Liver (tissue), 9 donors: Measurements from ENCODE around the gene MACROD1. TPM values are rescaled to one million over a fixed set of nuclear protein-coding genes. Genes with fewer than 3 reads are reported as not detected.
A peak's percentile ranks its signal among the peaks of the same experiment; 100 is the strongest.

Experiments used
- DNase-seq: peaks from one replicate; pipeline ENCODE4 v3.0.0-alpha.2; 2017; ENCODE audit warnings: low spot score
- H3K27ac ChIP-seq, 2 donors: one replicate each; pipeline ENCODE4 v1.7.0; 2013; ENCODE audit warnings: inconsistent platforms in 2 of 2, low read length in 2 of 2, control low read depth in 1 of 2, low read depth in 1 of 2, mild to moderate bottlenecking in 1 of 2
- H3K27me3 ChIP-seq, 4 donors: one replicate each; pipeline versions ENCODE4 v1.6.1 to v1.7.0; 2013; ENCODE audit warnings: low read length in 3 of 4, inconsistent platforms in 1 of 4, mild to moderate bottlenecking in 1 of 4, moderate library complexity in 1 of 4; ENCODE audit not compliant: control insufficient read depth in 4 of 4, insufficient read depth in 4 of 4
- H3K36me3 ChIP-seq, 4 donors: one replicate each; pipeline versions ENCODE4 v1.6.1 to v1.7.0; 2013; ENCODE audit warnings: low read length in 3 of 4, mild to moderate bottlenecking in 3 of 4, low read depth in 1 of 4, moderate library complexity in 1 of 4; ENCODE audit not compliant: control insufficient read depth in 4 of 4, insufficient read depth in 3 of 4
- H3K4me1 ChIP-seq, 4 donors: one replicate each; pipeline versions ENCODE4 v1.6.1 to v1.7.0; 2013; ENCODE audit warnings: low read length in 3 of 4, mild to moderate bottlenecking in 3 of 4, moderate library complexity in 1 of 4; ENCODE audit not compliant: control insufficient read depth in 4 of 4, insufficient read depth in 4 of 4
- H3K4me3 ChIP-seq, 3 donors: one replicate each; pipeline versions ENCODE4 v1.6.1 to v1.7.0; 2013; ENCODE audit warnings: low read length in 3 of 3, control low read depth in 1 of 3, low read depth in 1 of 3, mild to moderate bottlenecking in 1 of 3
- H3K9ac ChIP-seq, 2 donors: one replicate each; pipeline ENCODE4 v1.7.0; 2013; ENCODE audit warnings: low read length in 2 of 2, mild to moderate bottlenecking in 2 of 2, moderate library complexity in 2 of 2, control low read depth in 1 of 2, low read depth in 1 of 2
- H3K9me3 ChIP-seq, 4 donors: one replicate each; pipeline versions ENCODE4 v1.6.1 to v1.7.0; 2013; ENCODE audit warnings: low read length in 3 of 4; ENCODE audit not compliant: control insufficient read depth in 4 of 4
- EGR1 ChIP-seq, 2 donors: IDR thresholded peaks; 2 replicates each; pipeline ENCODE4 v1.6.1; 2016 to 2018; ENCODE audit warnings: antibody characterized with exemption in 2 of 2, low read depth in 2 of 2
- FOXA1 ChIP-seq: IDR thresholded peaks from 2 replicates; pipeline ENCODE4 v1.6.1; 2016; ENCODE audit warnings: antibody characterized with exemption
- FOXA2 ChIP-seq: IDR thresholded peaks from 2 replicates; pipeline ENCODE4 v1.6.1; 2016; ENCODE audit warnings: antibody characterized with exemption
- GABPA ChIP-seq, 2 donors: IDR thresholded peaks in 1 of 2; conservative IDR thresholded peaks in 1 of 2; 2 replicates each; pipeline ENCODE4 v1.6.1; 2016; ENCODE audit warnings: antibody characterized with exemption in 2 of 2, mild to moderate bottlenecking in 1 of 2, moderate library complexity in 1 of 2
- HNF4A ChIP-seq, 2 donors: conservative IDR thresholded peaks; 2 replicates each; pipeline ENCODE4 v1.6.1; 2016; ENCODE audit warnings: antibody characterized with exemption in 2 of 2, mild to moderate bottlenecking in 2 of 2
- HNF4G ChIP-seq: IDR thresholded peaks from 2 replicates; pipeline ENCODE4 v1.6.1; 2016; ENCODE audit warnings: antibody characterized with exemption
- JUND ChIP-seq, 2 donors: IDR thresholded peaks; 2 replicates each; pipeline ENCODE4 v1.6.1; 2016; ENCODE audit warnings: antibody characterized with exemption in 2 of 2
- NR2F2 ChIP-seq: IDR thresholded peaks from 2 replicates; pipeline ENCODE4 v1.6.1; 2016; ENCODE audit warnings: antibody characterized with exemption
- RAD21 ChIP-seq, 2 donors: IDR thresholded peaks; 2 replicates each; pipeline ENCODE4 v1.6.1; 2016; ENCODE audit warnings: antibody characterized with exemption in 2 of 2, mild to moderate bottlenecking in 2 of 2
- RXRA ChIP-seq, 2 donors: IDR thresholded peaks; 2 replicates each; pipeline ENCODE4 v1.6.1; 2017 to 2018; ENCODE audit warnings: antibody characterized with exemption in 2 of 2, mild to moderate bottlenecking in 1 of 2
- SP1 ChIP-seq: IDR thresholded peaks from 2 replicates; pipeline ENCODE4 v1.6.1; 2018; ENCODE audit warnings: antibody characterized with exemption, mild to moderate bottlenecking
- TAF1 ChIP-seq: conservative IDR thresholded peaks from 2 replicates; pipeline ENCODE4 v1.6.1; 2016; ENCODE audit warnings: antibody characterized with exemption, mild to moderate bottlenecking
- YY1 ChIP-seq: IDR thresholded peaks from 2 replicates; pipeline ENCODE4 v1.6.1; 2016; ENCODE audit warnings: antibody characterized with exemption, mild to moderate bottlenecking
- WGBS: extraction: QIAGEN DNeasy Blood & Tissue Kit; methylation state at CpG from one replicate; pipeline ENCODE4 v1.1.7; 2013; 5-methylcytosine and 5-hydroxymethylcytosine counted together
- polyA plus RNA-seq, 2 donors: library from polyadenylated mRNA; stranded (reverse) in 1 of 2; unstranded in 1 of 2; fragments of 200-250 nt in 1 of 2; fragments of >200 nt in 1 of 2; fragmentation: Nextera tagmentation in 1 of 2; extraction: Ambion mirVana in 1 of 2; gene quantifications; one replicate each; pipeline versions ENCODE4 v1.2.1 to v1.2.3, GENCODE V29; 2013 to 2015
- total RNA-seq, 2 donors: library from RNA; depleted of rRNA; stranded (reverse); fragments of >200 nt; gene quantifications; one replicate each; pipeline ENCODE4 v1.2.3, GENCODE V29; 2014
- TF ChIP-seq, protein P1 (sequence below): IDR thresholded peaks from 2 replicates; pipeline ENCODE4 v1.6.1; 2016; ENCODE audit warnings: antibody characterized with exemption
- TF ChIP-seq, protein P2 (sequence below): fragments of 150-350 bp; IDR thresholded peaks from 2 replicates; pipeline ENCODE4 v1.5.1; 2017; ENCODE audit warnings: improper control_type of control experiment, low read depth, low read length; ENCODE audit not compliant: missing input control
- TF ChIP-seq, protein P3 (sequence below): IDR thresholded peaks from 2 replicates; pipeline ENCODE4 v1.6.1; 2016; ENCODE audit warnings: antibody characterized with exemption, mild to moderate bottlenecking
- TF ChIP-seq, protein P4 (sequence below): IDR thresholded peaks from 2 replicates; pipeline ENCODE4 v1.6.1; 2016; ENCODE audit warnings: antibody characterized with exemption
- TF ChIP-seq, protein P5 (sequence below): IDR thresholded peaks from 2 replicates; pipeline ENCODE4 v1.6.1; 2016; ENCODE audit warnings: antibody characterized with exemption
- donor health status: healthy.
- donor health status: healthy.
- donor health status: healthy.
- donor health status: healthy.
- donor health status: healthy.

The MACROD1 gene
- total and polyA plus RNA-seq, 4 donors = 8.9 to 25.9 (median 13.1) TPM

DNA sequence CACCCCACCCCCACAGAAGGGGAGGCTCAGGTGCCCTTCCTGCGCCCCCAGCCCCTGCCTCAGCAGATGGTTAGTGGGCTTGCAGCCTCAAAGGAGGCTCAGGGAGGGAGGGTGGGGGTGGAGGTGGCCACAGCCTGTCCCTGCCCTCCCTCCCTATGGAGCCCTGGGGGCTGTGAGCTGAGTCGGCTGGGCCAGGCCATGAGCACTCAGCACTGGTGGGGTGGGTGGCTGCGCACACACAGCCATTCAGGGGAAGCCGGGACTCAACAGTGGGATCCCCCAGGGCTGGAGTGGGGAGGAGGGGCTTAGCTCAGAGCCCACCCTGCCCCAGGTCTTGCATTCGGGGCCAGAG is 80.0 kb downstream of the MACROD1 start (continued):
- TF ChIP-seq, protein P1, sequence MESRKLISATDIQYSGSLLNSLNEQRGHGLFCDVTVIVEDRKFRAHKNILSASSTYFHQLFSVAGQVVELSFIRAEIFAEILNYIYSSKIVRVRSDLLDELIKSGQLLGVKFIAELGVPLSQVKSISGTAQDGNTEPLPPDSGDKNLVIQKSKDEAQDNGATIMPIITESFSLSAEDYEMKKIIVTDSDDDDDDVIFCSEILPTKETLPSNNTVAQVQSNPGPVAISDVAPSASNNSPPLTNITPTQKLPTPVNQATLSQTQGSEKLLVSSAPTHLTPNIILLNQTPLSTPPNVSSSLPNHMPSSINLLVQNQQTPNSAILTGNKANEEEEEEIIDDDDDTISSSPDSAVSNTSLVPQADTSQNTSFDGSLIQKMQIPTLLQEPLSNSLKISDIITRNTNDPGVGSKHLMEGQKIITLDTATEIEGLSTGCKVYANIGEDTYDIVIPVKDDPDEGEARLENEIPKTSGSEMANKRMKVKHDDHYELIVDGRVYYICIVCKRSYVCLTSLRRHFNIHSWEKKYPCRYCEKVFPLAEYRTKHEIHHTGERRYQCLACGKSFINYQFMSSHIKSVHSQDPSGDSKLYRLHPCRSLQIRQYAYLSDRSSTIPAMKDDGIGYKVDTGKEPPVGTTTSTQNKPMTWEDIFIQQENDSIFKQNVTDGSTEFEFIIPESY = no peak
- TF ChIP-seq, protein P2, sequence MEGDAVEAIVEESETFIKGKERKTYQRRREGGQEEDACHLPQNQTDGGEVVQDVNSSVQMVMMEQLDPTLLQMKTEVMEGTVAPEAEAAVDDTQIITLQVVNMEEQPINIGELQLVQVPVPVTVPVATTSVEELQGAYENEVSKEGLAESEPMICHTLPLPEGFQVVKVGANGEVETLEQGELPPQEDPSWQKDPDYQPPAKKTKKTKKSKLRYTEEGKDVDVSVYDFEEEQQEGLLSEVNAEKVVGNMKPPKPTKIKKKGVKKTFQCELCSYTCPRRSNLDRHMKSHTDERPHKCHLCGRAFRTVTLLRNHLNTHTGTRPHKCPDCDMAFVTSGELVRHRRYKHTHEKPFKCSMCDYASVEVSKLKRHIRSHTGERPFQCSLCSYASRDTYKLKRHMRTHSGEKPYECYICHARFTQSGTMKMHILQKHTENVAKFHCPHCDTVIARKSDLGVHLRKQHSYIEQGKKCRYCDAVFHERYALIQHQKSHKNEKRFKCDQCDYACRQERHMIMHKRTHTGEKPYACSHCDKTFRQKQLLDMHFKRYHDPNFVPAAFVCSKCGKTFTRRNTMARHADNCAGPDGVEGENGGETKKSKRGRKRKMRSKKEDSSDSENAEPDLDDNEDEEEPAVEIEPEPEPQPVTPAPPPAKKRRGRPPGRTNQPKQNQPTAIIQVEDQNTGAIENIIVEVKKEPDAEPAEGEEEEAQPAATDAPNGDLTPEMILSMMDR = no peak

DNA sequence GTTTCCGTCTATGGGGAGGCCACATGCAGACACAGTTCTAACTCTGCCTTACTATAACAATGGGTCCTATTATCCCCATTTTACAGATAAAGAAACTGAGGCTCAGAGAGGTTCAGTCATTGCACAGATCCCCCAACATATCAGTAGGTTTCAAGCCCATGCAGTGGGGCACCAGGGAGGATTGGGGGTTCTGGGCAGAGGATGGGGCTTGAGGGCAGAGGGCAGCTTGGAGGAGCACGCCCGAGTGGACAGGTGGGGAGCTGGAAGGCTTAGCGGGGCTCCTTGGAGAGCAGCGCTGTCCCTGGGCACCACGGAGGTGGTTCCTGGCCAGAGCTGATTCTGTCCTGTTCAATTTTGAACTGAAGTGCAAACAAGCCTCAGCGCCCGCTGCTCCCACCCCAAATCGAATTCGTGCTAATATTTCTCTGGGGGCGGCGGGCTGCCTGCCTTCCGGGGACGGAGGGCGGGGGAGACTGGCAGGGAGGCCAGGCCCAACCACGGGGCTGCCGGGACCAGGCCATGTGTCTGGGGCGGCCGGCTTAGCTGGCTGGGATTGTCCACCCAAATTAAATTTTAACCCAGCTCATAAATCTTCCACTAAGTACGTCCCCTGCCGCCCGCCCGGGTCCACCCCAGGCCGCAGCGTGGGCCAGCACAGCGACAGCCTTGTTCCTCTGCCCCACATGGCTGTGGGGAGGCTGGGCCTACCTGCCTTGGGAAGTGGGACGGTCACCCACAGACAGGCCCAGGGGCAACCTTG is 80.8 kb downstream of the MACROD1 start:
- peak; percentile 51 for TF ChIP-seq SP1
- no peak for TF ChIP-seq HNF4G
- no peak for TF ChIP-seq RXRA (IDR thresholded peaks at IDR 0.05)
- TF ChIP-seq, protein P3, sequence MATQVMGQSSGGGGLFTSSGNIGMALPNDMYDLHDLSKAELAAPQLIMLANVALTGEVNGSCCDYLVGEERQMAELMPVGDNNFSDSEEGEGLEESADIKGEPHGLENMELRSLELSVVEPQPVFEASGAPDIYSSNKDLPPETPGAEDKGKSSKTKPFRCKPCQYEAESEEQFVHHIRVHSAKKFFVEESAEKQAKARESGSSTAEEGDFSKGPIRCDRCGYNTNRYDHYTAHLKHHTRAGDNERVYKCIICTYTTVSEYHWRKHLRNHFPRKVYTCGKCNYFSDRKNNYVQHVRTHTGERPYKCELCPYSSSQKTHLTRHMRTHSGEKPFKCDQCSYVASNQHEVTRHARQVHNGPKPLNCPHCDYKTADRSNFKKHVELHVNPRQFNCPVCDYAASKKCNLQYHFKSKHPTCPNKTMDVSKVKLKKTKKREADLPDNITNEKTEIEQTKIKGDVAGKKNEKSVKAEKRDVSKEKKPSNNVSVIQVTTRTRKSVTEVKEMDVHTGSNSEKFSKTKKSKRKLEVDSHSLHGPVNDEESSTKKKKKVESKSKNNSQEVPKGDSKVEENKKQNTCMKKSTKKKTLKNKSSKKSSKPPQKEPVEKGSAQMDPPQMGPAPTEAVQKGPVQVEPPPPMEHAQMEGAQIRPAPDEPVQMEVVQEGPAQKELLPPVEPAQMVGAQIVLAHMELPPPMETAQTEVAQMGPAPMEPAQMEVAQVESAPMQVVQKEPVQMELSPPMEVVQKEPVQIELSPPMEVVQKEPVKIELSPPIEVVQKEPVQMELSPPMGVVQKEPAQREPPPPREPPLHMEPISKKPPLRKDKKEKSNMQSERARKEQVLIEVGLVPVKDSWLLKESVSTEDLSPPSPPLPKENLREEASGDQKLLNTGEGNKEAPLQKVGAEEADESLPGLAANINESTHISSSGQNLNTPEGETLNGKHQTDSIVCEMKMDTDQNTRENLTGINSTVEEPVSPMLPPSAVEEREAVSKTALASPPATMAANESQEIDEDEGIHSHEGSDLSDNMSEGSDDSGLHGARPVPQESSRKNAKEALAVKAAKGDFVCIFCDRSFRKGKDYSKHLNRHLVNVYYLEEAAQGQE = peak; percentile 29
- TF ChIP-seq, protein P1 = no peak
- no peak for TF ChIP-seq NR2F2
- TF ChIP-seq TAF1 = no peak
- TF ChIP-seq GABPA (IDR thresholded peaks at IDR 0.05 in 1 of 2, conservative IDR thresholded peaks at IDR 0.05 in 1 of 2) = no peak
- no peak for TF ChIP-seq RAD21 (IDR thresholded peaks at IDR 0.05)
- TF ChIP-seq EGR1 (IDR thresholded peaks at IDR 0.05; ENCODE audit: low read depth in 2 of 2) = no peak
- TF ChIP-seq, protein P2 = peak; percentile 12
- TF ChIP-seq YY1 = no peak
- TF ChIP-seq, protein P4, sequence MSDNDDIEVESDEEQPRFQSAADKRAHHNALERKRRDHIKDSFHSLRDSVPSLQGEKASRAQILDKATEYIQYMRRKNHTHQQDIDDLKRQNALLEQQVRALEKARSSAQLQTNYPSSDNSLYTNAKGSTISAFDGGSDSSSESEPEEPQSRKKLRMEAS = no peak
- TF ChIP-seq HNF4A (conservative IDR thresholded peaks at IDR 0.05) = no peak
- no peak for TF ChIP-seq FOXA1
- no peak for TF ChIP-seq JUND (IDR thresholded peaks at IDR 0.05)
- TF ChIP-seq, protein P5, sequence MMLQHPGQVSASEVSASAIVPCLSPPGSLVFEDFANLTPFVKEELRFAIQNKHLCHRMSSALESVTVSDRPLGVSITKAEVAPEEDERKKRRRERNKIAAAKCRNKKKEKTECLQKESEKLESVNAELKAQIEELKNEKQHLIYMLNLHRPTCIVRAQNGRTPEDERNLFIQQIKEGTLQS = no peak
- TF ChIP-seq FOXA2 = no peak
- Histone ChIP-seq H3K27ac (peak overlapping the region; percentile 40 to 73), H3K9me3 (no peaks in the 10 kb centered on the region), H3K36me3 (no peaks in the 10 kb centered on the region), H3K4me3 (no peak overlapping the region), H3K4me1 (peaks cover 11 to 23% (median 17%) of the 10 kb centered on the region in 4 donors), H3K9ac (peak overlapping the region in 1 of 2 donors; percentile 27), H3K27me3 (no peaks in the 10 kb centered on the region)
- DNase-seq = peak; percentile 63
- 37% methylated on average over 27 of the region's 27 CpGs for WGBS
